ENCODE measurements around the gene ATP5PB. TPM values are rescaled to one million over a fixed set of nuclear protein-coding genes. Genes with fewer than 3 reads are reported as not detected.

The ATP5PB gene
- total and polyA plus RNA-seq, 8 donors, result 56.3 to 138 (median 89.2) TPM

DNA sequence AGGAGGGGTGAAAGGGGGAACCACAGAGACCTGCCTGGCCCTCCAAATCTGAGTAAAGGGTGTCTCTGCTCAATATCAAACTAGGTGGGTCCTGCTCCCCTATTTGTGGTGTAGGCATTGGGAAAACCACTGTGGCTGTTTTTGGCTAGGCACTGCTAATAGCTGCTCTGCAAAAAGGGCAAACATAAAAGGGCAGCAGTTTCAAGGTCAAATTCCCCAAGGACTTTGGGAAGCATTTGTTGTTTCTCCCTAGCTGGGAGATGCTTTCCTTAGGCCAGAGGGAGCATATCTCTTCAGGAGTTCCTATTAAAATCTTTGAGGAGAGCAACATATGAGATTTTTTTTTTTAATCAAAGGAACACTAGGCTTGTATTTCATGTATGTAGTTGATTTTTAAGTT is 26.9 kb downstream of the ATP5PB start:
- ATAC-seq, result no peak
- no peaks in the 10 kb centered on the region for H3K9me3 ChIP-seq
- H3K36me3 ChIP-seq, result no peaks in the 10 kb centered on the region
- no peak for DNase-seq
- no peak overlapping the region for H3K27ac ChIP-seq
- FAIRE-seq, result no peak
- intact Hi-C loops (cut with DNase I), result no loop called here
- TF ChIP-seq, protein P1, sequence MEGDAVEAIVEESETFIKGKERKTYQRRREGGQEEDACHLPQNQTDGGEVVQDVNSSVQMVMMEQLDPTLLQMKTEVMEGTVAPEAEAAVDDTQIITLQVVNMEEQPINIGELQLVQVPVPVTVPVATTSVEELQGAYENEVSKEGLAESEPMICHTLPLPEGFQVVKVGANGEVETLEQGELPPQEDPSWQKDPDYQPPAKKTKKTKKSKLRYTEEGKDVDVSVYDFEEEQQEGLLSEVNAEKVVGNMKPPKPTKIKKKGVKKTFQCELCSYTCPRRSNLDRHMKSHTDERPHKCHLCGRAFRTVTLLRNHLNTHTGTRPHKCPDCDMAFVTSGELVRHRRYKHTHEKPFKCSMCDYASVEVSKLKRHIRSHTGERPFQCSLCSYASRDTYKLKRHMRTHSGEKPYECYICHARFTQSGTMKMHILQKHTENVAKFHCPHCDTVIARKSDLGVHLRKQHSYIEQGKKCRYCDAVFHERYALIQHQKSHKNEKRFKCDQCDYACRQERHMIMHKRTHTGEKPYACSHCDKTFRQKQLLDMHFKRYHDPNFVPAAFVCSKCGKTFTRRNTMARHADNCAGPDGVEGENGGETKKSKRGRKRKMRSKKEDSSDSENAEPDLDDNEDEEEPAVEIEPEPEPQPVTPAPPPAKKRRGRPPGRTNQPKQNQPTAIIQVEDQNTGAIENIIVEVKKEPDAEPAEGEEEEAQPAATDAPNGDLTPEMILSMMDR (IDR thresholded peaks at IDR 0.05), result no peak
- H3K4me3 ChIP-seq, result no peak overlapping the region
- no peaks in the 10 kb centered on the region for H3K27me3 ChIP-seq
- no peaks in the 10 kb centered on the region for H3K4me1 ChIP-seq

DNA sequence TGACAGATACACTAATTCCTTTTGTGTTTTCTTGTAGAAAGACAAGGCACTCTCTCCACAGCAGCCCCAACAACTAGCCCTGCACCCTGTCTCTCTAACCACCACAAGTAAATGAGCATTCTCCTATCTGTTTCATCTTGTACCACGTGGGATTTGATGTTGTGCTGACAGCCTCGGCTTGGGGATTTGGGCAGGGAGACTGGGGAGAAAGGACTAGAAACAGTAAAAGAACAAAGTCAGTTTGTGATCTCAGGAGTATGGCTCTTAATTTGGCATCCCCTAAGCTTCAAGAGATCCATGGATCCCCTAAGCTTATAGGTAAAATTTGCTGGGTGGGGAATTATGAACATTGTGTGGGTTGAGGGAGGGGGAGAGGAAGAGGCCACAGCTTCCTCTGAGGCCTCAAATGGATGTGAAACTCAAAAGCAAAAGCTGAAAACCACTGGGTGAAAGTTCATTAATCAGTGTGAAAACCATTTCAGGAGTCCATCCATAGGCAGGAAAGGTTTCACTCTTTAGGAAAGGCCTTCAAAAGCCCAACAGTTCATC is 27.6 kb downstream of the ATP5PB start:
- TF ChIP-seq, protein P1 (IDR thresholded peaks at IDR 0.05), result no peak
- DNase-seq (no peak), ATAC-seq (peak in 1 of 4 donors; percentile 22), FAIRE-seq (no peak)
- H3K36me3 ChIP-seq, result no peaks in the 10 kb centered on the region
- no peak overlapping the region for H3K27ac ChIP-seq
- intact Hi-C loops (cut with DNase I), result no loop called here
- H3K9me3 ChIP-seq, result no peaks in the 10 kb centered on the region
- no peak overlapping the region for H3K4me3 ChIP-seq
- no peaks in the 10 kb centered on the region for H3K27me3 ChIP-seq
- no peaks in the 10 kb centered on the region for H3K4me1 ChIP-seq
- WGBS, 2 donors, result 63 to 69% methylated on average over 2 of the region's 2 CpGs

DNA sequence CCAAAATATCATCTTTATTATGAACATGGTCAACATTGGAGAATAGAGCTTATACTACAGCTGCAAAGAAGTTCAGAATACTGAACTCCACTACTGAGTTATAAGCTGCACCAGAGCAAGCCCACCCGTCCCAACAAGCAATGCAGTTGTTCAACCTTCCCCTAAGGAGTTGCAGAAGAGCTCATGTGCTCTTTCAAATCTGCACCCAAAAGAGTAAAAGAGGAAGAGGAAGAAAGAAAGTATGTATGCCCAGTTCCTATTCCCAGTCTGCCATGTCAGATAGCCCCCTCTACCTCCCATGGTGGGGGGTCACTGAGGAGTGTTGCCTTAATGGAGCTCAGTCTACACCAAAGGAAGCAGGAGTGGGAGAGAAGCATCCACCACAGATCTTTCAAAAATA is 31.4 kb downstream of the ATP5PB start:
- Histone ChIP-seq H3K27ac (no peak overlapping the region), H3K4me1 (no peaks in the 10 kb centered on the region), H3K27me3 (no peaks in the 10 kb centered on the region), H3K4me3 (no peak overlapping the region), H3K9me3 (no peaks in the 10 kb centered on the region), H3K36me3 (no peaks in the 10 kb centered on the region)
- DNase-seq, result no peak
- 52 to 74% methylated on average over 1 of the region's 1 CpG for WGBS, 2 donors
- TF ChIP-seq, protein P1 (IDR thresholded peaks at IDR 0.05), result no peak
- intact Hi-C loops (cut with DNase I), result loop anchor here in 1 of 3 donors (10.0 kb wide), 1 partner anchor 294 kb away; no protein-coding TSS in a partner anchor
- ATAC-seq, result no peak
- FAIRE-seq, result no peak

DNA sequence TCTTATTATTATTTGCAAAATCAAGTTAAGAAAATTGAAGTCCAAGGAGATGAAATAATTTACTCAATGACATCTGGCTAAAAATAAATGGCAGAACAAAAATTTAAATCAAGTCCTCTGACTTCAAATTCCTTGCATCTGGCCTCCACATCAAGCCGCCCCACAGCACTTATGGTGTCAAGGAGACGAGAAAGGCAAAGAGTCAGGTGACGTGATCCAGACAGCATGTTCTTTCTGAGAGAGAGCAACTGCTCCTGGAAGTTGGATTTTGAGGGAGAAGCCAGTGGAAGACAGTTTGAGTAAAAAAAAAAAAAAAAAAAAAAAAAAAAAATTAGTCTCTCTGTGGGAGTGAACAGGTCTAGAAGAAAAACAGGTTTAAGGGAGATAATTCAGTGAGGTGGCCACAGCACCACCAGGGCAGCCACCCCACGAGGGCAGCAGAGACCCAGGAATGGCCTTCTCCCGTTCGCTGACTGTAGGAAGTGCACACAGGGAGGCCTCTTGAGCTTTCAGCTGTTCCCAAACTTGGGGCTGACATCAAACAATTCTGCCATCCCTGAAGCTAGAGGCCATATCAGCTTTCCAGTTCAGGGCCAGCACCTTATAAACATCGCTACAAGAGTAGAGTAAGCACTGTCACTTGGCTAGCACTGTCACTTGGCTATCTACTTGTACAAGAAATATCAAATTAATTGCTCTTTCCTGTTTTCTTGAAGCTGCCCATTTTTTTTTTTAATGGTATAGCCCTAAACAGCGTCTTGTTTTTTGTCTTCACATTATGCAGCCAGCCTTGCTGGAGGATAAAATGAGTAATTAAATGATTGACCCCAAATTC is 32.3 kb downstream of the ATP5PB start:
- peak in 5 of 6 donors; percentile 22 to 73 (median 58) for DNase-seq
- 47 to 49% methylated on average over 8 of the region's 8 CpGs for WGBS, 2 donors
- no peak overlapping the region for H3K27ac ChIP-seq
- H3K4me1 ChIP-seq, result no peaks in the 10 kb centered on the region
- peak; percentile 82 to 99 (median 98) for ATAC-seq
- intact Hi-C loops (cut with DNase I), result loop anchor here in 1 of 3 donors (10.0 kb wide), 1 partner anchor 293 kb away; no protein-coding TSS in a partner anchor
- TF ChIP-seq, protein P1 (IDR thresholded peaks at IDR 0.05), result peak in 3 of 4 donors; percentile 31 to 47 (median 34)
- no peaks in the 10 kb centered on the region for H3K9me3 ChIP-seq
- no peaks in the 10 kb centered on the region for H3K27me3 ChIP-seq
- FAIRE-seq, result no peak
- no peaks in the 10 kb centered on the region for H3K36me3 ChIP-seq
- no peak overlapping the region for H3K4me3 ChIP-seq

DNA sequence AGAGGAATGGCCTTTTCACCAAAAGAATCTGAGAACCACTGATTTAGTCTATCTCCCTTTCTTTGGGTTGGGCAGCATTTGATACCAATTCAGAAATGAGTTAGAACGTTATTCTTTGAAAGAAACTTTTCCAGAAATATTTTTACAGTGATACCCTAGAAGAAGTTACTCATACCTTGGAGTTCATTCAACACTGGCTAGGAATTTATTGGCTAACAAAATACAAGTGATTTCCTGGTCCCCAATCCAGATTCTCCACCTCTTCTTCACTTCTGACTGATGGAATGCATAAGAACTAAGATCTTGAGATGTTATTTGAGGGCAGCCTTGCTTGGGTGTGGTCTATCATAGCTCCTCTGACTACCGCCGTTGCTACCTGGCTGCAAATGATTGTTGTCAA is 33.9 kb downstream of the ATP5PB start:
- Histone ChIP-seq H3K36me3 (no peaks in the 10 kb centered on the region), H3K9me3 (no peaks in the 10 kb centered on the region), H3K4me3 (no peak overlapping the region), H3K27me3 (no peaks in the 10 kb centered on the region), H3K4me1 (no peaks in the 10 kb centered on the region), H3K27ac (no peak overlapping the region)
- FAIRE-seq (no peak), DNase-seq (no peak), ATAC-seq (no peak)
- intact Hi-C loops (cut with DNase I), result loop anchor here in 1 of 3 donors (10.0 kb wide), 1 partner anchor 292 kb away; no protein-coding TSS in a partner anchor
- TF ChIP-seq, protein P1 (IDR thresholded peaks at IDR 0.05), result no peak
- 36 to 55% methylated on average over 3 of the region's 3 CpGs for WGBS, 2 donors

All from pancreas (tissue), 10 donors.